SW 1271 (cell line): ENCODE data around the gene UBTF.

Experiments used
- DNase-seq, 2 experiments: peaks; one replicate each; lab custom pipeline; 2025; lab: John Stamatoyannopoulos, UW

UBTF gene

DNA sequence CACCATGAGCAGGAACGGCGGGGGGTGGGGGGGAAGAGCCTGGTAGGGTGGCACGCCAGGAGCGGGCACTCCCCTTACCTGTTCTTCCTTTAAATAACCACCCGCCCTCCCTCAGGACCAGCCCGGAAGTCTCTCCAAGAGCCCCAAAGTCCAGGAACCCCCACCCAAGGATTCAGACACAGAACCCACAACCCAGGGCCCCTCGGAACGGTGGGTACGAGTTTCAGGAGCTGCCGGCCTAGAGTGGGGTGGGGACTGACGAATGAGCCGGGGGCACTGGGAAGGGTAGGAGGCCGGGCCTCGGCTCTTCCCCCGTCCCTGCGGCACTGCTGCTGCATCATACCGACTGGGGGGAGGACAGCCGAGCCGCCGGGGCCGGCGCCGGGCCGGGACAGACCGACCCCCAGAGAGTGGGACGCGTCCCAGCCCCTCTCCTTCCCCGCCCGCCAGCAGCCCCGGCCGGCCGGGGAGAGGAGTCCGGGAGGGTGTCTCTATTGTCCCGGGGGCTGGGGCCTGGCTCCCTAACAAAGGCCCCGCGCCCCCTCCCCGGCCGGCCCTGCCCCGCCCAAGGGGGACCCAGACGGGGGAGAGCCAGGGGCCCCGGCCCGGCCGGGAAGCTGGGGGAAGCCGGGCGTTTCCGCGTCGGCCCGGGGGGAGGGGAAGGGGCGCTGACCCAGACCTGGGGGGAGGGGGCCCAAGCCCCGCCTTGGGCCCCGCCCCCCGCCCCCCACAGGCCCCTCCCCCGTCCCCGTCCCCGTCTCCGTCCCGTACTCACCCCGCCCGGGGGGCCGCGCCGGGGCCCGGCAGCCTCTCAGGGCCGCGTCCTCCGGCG, 20.5 kb downstream of the UBTF start:
- DNase-seq = peak in 1 of 2 experiments; percentile 43

DNA sequence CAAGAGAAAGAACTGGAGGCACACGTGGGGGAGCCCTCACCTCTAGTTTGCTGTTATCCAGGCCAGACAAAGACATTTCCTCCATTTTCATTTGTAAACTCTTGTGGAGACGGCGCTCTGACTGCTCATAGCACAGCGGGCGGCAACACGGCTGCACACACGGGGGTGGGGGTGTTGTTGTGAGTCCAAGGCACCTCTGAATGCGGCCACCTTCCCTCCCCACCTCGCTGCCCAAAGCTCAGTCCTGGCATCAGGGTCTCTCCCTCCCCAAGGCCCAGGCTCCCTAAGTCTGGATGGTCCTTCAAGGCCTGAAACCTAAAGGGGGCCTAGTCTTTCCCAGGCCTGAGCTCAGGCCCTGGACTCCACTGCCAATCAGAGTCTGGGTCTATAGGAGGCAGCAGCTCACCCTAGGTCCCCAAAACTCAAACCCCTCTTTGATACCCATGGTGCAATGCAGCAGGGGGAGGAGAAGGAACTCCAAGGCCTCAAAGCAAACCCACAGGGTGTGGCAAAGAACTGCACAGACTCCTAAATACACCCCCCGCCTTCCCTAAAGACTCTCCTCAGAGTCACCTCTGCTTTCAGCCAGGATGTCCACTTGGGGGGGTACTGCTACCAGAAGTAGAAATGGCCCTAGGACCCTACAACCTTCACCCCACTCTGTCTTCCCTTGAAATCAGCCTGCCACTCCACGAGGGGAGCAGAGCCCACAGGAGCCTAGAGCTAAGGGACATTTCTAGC, 21.3 kb downstream of the UBTF start:
- DNase-seq = peak in 1 of 2 experiments; percentile 34

DNA sequence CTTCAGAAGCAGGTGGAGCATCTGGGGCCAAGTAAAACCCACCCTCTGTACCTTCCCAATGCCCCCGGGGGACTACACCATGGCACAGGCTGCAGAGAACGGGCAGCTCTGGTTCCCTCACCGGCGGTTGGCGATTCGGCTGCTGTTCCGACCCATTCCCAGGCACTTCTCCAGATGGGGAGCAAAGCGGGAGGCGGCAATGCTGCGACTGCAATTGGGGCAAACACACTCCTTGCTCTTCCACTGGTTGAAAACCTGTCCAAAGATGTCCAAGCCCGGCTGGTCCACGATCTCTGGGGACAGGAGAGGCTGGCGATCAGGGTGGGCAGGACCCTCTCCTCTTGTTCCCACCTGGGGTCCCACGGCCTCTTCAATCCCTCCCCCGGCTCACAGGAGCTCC, 22.4 kb downstream of the UBTF start:
- DNase-seq = no peak

DNA sequence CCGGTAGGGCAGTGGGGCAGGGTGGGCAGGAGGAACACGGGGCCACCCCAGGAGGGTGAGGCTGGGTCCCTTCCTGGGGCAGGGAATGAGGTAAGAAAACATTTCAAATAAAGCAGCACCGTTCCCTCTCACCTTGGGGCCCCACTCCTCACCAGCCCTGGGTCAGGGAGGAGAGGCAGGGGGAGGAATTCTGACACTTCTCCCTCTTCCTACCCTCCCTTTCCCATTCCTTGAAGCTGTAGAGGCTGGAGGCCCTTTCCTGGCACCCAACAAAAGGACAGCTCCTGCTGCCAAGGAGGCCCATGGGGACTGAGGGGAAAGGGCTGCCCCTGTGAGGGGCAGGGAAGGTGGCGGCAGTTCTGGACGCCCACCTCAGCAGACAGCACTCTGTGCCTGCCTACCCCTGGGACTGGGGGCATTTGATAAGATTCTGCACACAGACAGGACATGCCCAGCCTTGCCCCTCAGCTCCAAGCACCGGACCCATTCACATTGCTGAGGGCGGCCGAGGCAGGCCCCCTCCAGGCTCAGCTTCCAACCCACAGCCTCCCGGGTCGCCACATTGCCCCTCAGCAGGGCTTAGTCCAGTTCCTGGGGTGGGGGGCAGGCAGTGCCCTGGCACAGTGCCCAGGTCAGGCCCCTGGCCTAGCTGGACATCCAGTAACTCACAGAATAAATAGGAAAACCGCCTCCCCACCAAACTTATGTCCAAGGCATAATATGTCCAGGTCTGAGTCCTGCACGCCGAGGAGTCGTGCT, 26.0 kb downstream of the UBTF start:
- DNase-seq = no peak

DNA sequence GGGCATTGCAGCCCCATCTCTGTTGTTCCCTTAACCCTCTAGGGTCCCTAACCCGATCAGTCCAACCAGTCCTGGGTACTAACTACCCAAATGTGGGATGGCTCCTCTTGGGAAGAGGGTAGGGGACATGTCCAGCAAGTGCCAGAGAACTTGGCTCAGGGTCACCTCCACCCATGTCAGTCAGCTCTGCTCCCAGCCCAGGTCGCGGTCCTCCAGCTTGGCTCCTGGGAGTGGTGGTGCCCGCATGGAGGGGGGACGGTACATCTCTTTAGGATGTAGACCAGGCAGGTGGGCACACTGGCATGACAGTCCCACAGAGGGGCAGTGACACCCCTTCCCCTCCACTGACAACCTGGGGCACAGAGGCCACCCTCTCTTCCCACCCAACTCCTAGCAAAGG, 26.7 kb downstream of the UBTF start:
- no peak for DNase-seq

GRCh38 chr17:44191941-44192496, 27.5 kb downstream of the UBTF start:
- DNase-seq = no peak

- no peak for DNase-seq
Measured at GRCh38 chr17:44191369-44191768, 28.1 kb downstream of the UBTF start.

DNA sequence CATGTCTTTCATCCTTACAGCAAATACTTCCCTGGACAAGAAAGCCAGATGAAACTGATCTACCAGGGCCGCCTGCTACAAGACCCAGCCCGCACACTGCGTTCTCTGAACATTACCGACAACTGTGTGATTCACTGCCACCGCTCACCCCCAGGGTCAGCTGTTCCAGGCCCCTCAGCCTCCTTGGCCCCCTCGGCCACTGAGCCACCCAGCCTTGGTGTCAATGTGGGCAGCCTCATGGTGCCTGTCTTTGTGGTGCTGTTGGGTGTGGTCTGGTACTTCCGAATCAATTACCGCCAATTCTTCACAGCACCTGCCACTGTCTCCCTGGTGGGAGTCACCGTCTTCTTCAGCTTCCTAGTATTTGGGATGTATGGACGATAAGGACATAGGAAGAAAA, 29.0 kb downstream of the UBTF start:
- DNase-seq = no peak

DNA sequence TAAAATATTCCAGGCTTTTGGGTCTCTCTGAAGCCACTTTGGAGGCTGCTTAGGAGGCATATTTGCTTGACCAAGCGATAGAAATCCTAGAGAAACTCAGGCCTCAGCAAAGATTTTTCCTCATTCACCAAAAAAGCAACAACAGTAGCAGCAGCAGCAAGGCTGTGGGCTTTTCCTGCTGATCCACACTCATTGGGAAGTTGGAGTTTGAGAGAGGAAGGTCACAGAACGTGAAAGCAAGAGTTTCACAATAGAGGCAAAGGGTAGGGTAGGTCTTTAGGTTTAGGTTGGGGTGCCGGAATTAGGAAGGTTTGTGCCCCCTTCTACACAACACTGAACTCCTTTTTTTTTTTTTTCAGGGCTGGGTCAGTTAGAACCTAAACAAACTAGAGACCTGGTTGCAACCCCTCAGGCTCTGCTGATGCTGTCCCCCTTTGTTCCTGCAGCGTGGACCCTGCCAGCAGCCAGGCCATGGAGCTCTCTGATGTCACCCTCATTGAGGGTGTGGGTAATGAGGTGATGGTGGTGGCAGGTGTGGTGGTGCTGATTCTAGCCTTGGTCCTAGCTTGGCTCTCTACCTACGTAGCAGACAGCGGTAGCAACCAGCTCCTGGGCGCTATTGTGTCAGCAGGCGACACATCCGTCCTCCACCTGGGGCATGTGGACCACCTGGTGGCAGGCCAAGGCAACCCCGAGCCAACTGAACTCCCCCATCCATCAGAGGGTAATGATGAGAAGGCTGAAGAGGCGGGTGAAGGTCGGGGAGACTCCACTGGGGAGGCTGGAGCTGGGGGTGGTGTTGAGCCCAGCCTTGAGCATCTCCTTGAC, 30.7 kb downstream of the UBTF start:
- no peak for DNase-seq

GRCh38 chr17:44187131-44187899, 32.2 kb downstream of the UBTF start:
- DNase-seq = no peak

- DNase-seq = peak; percentile 95 to 99
Measured at GRCh38 chr17:44186307-44187130, 33.0 kb downstream of the UBTF start, which contains the start of gene TMUB2. TMUB2 (plus strand) TSS chr17:44186972; CDS start chr17:44187709, 737 bp downstream.

DNA sequence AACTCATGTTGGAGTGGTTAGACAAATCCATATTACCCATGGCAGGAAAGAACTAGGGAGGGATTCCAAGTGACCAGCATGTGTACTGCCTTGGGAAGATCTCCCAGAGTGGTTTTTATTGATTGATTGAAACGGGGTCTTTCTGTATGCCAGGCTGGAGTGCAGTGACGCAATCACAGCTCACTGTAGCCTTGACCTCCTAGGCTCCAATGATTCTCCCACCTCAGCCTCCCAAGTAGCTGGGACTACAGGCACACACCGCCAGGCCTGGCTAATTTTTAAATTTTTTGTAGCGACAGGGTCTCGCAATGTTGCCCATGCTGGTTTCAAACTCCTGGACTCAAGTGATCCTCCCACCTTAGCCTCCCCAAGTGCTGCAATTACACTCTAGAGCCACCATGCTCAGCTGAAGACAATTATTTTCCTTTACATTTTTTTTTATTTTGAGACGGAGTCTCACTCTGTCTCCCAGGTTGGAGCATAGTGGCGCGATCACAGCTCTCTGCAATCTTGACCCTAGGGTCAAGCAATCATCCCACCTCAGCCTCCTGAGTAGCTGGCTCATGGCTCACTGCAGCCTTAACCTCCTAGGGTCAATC, 35.2 kb downstream of the UBTF start:
- DNase-seq = no peak

DNA sequence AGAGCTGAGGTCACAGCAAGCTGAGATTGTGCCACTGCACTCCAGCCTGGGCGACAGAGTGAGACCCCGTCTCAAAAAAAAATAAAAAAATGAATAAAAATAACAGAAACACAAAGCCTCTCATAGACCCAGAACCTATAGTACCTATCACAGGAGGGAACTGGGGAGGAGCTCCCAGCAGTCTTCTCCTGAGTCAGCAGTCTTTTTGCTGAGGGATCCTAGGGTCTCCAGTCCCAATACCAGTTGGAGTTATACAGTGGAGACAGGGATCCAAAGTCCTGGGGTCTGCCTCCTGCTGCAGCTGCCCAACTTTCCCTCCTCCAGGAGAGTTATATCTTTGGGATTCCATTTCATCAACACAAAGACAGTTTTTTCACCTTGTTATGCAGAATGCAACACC, 36.5 kb downstream of the UBTF start:
- DNase-seq = no peak

DNA sequence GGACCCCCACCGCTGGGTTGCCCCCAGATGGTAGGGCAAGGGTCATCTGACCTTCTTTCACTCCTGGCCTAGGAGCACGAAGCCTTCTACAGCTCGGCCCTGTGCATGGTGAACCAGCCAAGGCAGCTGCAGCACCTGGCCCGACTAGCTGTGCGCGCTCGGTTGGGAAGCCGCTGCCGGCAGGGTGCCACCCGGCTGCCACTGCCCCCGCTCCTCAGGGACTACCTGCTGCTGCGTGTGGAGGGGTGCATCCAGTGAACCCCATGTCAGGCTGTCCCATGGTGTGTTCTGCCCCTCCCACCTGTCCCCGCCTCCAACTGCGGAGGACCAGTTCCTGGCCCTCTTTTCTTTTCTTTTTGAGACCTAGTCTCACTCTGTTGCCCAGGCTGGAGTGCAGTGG, 41.3 kb downstream of the UBTF start:
- no peak for DNase-seq

GRCh38 chr17:44177640-44178039, 41.8 kb downstream of the UBTF start:
- no peak for DNase-seq

DNA sequence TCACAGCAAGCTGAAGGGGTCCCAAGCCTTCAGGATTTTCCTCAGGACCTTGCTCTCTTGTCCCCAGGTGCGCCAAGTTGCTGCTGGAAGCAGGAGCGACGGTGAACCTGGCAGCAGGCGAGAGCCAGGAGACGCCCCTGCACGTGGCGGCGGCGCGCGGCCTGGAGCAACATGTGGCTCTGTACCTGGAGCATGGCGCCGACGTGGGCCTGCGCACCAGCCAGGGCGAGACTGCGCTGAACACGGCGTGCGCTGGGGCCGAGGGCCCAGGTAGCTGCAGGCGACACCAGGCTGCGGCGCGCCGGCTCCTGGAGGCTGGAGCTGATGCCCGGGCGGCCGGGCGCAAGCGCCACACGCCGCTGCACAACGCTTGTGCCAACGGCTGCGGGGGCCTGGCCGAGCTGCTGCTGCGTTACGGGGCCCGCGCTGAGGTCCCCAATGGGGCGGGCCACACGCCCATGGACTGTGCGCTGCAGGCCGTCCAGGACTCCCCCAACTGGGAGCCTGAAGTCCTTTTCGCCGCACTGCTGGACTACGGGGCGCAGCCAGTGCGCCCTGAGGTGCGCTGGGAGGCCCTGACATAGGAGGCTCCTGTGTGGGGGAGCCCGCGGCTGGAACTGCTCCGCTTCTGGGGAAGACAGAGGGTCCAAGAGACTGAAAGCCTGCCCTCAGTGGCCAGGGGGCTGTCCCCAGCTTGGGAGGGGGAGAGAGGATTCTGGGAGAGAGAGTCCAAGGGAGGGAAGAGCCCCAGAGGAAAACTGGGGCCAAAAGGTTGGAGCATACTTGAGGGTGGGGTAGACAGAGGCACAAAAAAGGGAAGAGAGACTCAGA, 42.6 kb downstream of the UBTF start:
- DNase-seq = no peak

GRCh38 chr17:44176257-44176656, 43.2 kb downstream of the UBTF start:
- no peak for DNase-seq

DNA sequence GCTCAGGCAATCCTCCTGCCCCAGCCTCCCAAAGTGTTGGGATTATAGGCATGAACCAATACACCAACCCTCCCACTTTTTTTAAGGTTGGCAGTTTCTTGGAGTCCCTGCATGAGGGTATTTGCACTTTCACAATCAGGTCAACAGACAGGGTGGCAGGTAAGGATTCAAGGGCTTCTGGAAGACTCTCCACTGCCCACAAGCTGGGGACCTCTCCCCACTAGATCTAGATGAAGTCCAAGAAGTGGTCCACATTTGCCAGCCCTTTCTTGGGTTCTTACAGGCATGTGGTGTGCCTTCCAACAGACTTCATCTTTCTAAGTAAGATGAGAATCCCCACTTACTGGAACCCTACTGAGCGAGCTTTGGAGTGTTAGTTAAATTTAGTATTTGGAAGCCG, 45.0 kb downstream of the UBTF start:
- no peak for DNase-seq
